Stomach (tissue), 4 donors: ENCODE results near the gene TLNRD1.

ENCODE experiments used
- POLR2A ChIP-seq, 4 donors: fragments of 450-650 bp; IDR thresholded peaks; one replicate each; pipeline ENCODE4 v1.6.1; 2016; ENCODE audit warnings: antibody characterized with exemption in 4 of 4, control low read depth in 2 of 4, mild to moderate bottlenecking in 1 of 4, moderate library complexity in 1 of 4
- POLR2AphosphoS5 ChIP-seq, 3 donors: sonication (generic); formaldehyde crosslinking; IDR thresholded peaks; one replicate each; pipeline ENCODE4 v1.6.1; 2016; ENCODE audit warnings: antibody characterized with exemption in 3 of 3
- TF ChIP-seq, protein P1 (sequence below), 7 experiments: fragments of 450-650 bp in 4 of 7; fragments of 200-600 bp in 3 of 7; sonication (generic) in 3 of 7; IDR thresholded peaks; one replicate each; pipeline ENCODE4 v1.5.1; 2016 to 2019; ENCODE audit warnings: antibody characterized with exemption in 7 of 7, control low read depth in 2 of 7, mild to moderate bottlenecking in 1 of 7

DNA sequence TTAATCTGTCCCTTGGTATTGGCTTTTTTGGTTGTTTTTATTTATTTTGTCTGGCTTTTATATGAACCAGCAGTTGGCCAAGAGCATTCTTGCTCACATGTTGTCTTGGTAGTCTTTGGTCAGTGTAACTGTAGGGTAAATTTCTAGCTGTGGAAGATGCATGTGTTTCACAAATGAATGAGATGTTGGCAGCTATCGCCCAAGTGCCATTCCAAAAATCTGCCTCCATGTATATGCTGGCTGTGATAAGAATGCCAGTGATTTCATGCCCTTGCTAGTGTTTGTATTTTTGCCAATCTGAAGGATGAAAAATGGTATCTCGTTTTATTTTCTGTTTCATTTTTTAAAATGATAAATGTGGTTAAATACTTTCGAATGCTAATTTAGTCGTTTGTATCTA, 50.1 kb downstream of the TLNRD1 start:
- TF ChIP-seq, protein P1, sequence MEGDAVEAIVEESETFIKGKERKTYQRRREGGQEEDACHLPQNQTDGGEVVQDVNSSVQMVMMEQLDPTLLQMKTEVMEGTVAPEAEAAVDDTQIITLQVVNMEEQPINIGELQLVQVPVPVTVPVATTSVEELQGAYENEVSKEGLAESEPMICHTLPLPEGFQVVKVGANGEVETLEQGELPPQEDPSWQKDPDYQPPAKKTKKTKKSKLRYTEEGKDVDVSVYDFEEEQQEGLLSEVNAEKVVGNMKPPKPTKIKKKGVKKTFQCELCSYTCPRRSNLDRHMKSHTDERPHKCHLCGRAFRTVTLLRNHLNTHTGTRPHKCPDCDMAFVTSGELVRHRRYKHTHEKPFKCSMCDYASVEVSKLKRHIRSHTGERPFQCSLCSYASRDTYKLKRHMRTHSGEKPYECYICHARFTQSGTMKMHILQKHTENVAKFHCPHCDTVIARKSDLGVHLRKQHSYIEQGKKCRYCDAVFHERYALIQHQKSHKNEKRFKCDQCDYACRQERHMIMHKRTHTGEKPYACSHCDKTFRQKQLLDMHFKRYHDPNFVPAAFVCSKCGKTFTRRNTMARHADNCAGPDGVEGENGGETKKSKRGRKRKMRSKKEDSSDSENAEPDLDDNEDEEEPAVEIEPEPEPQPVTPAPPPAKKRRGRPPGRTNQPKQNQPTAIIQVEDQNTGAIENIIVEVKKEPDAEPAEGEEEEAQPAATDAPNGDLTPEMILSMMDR (IDR thresholded peaks at IDR 0.05), result no peak
- no peak for TF ChIP-seq POLR2A (IDR thresholded peaks at IDR 0.05)
- TF ChIP-seq POLR2AphosphoS5 (IDR thresholded peaks at IDR 0.05), result no peak
